Raji (cell line): Measurements from ENCODE around the gene APPBP2.

ENCODE experiments used
- POLR2A ChIP-seq: IDR thresholded peaks from 2 replicates; pipeline ENCODE4 v1.6.1; 2011; ENCODE audit warnings: low read depth, low read length, control low read depth; ENCODE audit not compliant: insufficient read depth

APPBP2 gene

DNA sequence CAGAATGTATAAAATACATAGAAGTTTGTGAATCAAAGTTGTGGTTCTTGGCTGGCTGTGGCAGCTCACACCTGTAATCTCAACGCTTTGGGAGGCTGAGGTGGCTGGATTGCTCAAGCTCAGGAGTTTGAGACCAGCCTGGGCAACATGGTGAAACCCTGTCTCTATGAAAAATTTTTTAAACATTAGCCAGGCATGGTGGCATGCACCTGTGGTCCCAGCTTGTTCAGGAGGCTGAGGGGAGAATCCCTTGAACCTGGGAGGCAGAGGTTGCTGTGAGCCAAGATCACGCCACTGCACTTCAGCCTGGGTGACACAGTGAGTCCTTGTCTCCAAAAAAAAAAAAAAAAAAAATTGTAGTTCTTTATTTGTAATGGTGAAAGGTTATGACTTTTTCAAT is 13.8 kb upstream of the APPBP2 start:
- no peak for TF ChIP-seq POLR2A

DNA sequence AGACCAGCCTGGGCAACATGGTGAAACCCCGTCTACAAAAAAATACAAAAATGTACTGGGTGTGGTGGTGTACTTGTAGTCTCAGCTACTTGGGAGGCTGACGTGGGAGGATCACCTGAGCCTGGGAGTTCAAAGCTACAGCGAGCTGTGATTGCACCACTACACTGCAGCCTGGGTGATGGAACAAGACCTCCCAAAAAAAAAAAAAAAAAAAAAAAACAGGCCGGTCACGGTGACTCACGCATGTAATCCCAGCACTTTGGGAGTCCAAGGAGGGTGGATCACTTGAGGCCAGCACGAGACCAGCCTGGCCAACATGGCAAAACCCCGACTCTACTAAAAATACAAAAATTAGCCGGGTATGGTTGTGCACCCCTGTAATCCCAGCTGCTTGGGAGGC is 12.7 kb upstream of the APPBP2 start:
- no peak for TF ChIP-seq POLR2A

DNA sequence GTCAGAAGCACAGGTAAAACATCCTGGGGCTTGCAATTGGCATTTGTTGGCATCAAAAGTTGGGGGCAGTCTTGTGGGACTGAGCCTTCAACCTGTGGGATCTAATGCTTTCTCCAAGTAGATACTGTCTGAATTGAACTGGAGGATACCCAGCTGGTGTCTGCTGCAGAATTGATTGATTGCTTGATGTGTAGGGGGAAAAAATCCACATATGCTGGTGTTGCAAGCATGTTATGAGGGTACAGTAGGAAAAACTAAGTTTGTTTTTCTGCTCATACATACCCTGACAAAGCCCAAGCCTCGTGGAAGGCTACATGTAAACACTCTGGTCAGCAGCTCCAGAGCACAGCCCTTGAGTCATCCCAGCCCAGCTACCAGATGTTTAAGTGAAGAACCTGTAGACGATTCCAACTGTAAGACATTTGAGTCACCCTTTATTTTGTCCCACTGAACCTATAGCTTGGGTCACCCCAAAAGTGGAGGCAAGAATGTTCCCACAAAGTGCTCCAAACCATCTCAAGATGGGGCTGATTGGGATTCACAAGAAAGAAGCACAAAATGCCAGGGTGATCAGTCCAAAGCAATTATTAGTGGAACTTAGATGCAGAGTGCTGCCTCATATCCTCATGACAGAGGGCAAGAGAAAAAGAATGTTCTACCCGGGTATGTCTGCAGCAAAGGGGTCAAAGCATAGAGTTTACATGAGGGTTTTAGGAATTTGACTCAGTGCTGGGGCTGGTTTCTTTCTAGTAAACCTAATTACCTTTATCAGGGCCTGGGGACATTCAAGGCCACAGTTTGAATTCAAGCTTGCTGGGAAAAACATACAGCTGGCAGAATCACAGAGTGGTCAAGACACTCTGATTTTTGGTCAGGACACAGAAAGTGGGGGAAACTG is 9.6 kb upstream of the APPBP2 start:
- no peak for TF ChIP-seq POLR2A

DNA sequence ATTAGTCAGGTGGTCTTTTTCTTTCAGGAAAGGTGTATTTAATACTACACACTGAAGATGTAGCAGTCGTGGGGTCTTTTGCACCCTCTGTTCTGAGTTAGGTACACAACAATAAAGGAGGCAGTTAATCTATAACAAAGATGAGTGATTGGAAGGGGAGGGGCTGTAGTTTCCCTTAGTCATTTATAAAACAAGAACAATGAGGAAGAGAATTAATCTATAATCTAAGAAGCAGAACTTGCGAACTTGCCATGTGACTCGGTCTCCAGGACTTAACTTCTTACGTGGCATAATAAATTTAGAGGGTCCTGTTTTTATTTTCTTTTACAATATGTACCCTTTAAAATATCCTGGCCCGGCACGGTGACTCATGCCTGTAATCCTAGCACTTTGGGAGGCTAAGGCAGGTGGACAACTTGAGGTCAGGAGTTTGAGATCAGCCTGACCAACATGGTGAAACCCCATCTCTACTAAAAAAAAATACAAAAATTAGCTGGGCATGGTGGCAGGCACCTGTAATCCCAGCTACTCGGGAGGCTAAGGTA is 8.6 kb upstream of the APPBP2 start:
- TF ChIP-seq POLR2A = no peak

DNA sequence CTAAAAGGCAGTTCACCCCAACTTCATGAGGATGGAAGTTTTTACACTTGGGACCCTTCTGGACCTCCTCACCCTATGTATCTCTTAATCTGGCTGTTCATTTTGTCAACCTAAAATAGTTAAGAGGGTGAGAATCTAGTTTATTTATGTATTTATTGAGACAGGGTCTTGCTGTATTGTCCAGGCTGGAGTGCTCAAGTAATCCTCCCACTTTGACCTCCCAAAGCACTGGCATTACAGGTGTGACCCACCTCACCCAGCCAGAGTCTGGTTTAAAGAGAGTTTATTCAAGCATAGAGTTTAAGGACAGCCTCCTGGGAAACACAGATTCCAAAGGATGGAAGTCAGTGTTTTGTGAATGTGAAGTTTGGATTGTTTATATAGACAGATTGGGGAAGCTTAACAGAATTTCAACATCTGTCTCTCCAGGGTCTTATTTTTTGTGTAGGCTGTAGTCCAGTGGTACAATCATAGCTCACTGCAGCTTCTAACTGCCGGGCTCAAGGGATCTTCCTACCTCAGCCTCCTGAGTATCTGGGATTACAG is 8.0 kb upstream of the APPBP2 start:
- no peak for TF ChIP-seq POLR2A

DNA sequence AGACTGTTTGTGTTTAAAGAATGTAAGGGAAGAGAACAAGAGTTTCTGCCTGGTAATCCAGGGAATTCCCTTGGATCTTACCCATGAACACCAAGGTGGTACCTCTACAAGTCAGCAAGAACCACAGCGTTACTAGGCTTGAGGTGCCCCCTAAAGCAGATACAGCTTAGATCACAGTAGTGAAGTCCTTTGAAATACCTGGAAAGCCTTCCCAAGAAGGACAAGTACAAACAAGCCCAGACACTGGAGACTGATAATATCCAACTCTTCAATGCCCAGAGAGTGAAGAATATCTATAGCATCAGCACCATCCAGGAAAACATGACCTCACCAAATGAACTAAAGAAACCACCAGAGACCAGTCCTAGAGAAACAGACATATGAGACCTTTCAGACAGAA is 3.8 kb upstream of the APPBP2 start:
- no peak for TF ChIP-seq POLR2A

DNA sequence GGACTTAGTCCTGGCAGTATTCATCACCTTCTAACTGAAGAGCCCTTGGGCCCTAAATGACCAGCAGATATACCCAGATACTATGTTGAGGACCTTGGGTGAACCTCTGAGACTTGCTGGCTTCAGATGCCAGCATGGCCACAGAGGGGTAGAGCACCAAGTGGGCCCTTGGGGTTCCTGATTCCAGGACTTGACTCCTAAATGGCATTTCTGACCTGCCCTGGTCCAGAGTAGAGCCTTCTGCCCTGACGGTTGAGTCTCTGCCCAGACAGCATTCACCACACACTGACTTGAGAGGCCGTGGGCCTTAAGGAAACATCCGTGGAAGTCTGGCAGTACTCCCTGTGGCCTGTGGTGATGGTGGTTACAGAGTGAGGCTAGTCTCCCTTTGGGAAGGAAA is 2.8 kb upstream of the APPBP2 start:
- no peak for TF ChIP-seq POLR2A

DNA sequence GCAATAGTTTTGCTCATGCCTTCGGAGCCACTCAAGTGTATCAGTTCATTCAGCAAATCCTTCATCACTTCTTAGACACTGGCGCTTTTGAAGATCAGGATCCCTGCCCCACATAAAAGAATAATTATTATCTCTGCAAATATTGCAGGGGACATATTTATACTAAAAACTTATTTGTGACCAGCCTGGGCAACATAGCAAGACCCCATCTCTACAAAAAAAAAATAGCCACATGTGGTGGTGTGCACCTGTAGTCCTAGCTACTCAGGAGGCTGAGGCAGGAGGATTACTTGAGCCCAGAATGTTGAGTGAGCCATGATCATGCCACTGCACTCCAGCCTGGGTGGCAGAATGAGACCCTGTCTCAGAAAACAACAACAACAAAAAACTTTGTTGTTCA is 1.7 kb upstream of the APPBP2 start:
- no peak for TF ChIP-seq POLR2A

DNA sequence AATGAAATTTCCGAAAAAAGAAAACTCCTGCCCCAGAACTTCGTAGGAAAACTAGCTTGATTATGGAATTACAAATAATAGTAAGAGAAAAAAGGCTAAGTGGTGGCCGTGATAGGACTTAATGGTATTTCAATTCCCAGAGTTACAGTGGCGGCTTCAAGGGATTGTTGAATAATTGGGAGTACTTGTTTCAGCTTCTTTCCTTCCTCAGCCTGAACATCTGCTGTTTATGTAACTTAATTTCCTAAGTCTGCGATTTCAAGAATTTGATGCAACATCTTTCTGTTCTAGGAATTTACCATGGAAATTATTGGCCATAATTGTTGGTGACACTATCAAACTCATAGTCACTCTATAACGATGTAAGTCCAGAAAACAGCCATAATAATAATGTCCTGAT is 684 bp upstream of the APPBP2 start:
- no peak for TF ChIP-seq POLR2A

DNA sequence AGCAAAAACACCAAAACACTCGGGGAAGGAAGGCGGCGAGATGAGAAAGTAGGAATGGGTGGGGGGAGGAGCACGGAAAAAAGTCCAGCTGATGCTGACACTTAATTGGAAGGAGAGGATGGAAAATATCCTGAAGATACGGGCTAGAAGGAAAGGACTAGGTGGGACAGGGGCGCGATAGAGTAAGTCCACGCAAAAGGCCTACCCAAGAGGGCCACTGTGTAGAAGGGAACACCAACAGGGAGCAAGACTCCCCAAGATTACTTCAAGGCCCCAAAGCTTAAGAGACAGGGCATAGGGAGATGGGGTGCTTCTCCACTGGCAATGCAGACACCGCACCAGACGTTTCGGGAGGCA is 736 bp downstream of the APPBP2 start:
- no peak for TF ChIP-seq POLR2A

DNA sequence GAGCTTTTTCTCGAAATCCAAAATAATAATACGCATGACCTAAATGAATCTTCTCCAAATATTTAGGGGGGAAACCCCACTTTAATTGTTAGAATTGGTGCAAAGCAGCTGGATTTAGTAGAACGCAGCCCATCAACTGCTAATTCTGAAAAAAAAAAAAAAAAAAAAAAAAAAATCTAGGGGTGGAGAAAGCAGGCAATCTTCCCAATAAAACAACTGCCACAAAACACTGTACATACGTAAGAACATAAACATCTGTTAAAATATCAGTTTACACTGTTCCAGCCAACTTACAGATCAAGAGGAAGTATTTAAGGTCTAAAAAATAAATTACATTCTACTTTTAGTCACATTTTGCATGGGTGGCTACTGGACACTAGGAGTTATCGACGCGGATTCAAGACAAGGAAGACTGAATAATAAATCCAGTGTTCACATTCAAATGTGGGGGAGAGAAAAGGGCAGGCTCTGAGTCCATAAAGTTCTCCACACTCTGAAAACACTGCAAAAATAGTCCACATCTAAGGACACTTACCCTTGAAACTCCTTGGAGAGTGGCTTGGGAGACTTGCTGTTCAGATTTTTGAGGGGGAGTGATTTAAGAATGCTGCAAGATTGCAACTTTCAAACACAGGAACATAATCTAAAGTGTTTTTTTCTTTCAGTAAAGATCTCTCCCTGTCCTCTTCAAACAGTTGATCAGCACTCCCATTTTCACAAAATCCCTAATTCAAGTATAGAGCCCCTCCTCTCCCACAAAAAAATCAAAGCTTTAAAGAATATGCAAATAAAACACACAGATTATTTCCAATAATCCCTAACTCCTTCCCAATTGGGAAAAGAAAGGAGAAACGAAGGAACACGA is 1.3 kb downstream of the APPBP2 start:
- TF ChIP-seq POLR2A = no peak

DNA sequence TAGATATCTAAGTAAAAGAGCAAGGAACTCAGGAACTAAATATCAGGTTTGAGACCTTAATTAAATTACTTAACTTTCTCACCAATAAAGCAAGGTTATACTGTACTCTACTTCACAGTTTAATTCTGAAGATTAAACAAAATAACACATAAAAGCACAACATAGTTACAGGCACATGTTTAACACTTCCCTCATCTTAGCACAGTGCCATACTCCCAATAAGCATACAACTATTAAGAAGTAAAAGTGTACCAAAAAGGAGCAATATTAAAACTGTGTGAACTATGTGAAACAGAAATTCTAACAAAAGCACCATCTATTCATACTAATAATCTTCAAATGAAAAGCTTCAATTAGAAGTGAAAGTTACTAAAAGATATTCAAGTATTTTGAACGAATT is 2.2 kb downstream of the APPBP2 start:
- no peak for TF ChIP-seq POLR2A

DNA sequence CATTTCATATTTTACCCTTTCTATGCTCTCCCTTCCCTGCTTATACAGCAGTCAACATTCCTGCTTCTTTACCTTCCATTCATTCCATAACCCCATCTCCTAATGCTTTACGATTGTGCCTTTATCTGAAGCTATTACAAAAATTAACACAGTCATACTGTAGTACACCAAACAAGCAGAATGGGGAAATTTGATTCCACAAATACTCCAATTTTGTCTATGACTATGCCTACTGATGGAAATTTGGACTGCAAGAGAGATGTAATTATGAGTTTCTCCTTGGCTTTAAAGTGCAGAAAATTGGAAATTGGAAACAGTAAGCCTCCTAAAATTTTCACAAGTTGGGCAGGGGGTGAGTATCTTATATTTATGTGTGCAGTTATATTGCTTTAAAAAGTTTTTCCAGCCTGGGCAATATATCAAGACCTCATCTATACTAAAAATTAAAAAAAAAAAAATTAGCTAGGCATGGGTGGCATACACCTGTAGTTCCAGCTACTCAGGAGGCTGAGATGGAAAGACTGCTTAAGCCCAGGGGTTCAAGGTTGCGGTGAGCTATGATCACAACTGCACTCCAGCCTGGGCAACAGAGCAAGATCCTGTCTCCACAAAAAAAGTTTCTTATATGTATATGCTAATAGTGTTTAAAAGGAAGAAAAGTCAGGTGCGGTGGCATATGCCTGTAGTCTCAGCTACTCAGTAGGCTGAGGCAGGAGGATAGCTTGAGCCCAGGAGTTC is 3.0 kb downstream of the APPBP2 start:
- TF ChIP-seq POLR2A = no peak

DNA sequence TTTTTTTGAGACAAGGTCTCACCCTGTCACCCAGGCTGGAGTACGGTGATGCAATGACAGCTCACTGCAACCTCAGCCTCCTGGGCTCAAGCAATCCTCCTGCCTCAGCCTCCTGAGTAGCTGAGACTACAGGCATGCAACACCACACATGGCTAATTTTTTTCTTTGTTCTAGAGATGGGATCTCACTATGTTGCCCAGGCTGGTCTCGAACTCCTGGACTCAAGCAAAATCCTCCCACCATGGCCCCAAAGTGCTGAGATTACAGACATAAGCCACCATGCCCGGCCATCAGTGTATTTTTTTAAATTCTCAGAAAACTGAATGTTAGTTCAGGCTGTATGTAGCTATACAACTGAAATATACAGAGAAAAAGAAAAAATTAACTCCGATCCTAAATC is 6.2 kb downstream of the APPBP2 start:
- no peak for TF ChIP-seq POLR2A

DNA sequence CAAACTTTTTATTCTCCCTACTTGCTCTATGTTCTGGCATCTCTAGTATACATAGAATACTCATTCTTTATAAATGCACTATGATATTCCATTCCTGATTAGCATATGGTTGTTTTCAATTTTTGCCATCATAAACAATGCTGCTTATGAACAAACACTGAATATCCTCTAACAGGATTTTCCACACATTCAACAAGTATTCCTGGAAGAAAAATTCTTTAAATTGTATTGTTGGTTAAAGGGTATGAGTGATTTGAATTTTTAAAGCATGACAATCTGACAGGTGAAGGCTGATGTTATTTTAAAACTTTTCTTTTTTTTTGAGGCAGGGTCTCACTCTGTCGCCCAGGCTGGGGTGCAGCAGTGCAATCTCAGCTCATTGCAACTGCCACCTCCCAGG is 11.5 kb downstream of the APPBP2 start:
- TF ChIP-seq POLR2A = no peak

DNA sequence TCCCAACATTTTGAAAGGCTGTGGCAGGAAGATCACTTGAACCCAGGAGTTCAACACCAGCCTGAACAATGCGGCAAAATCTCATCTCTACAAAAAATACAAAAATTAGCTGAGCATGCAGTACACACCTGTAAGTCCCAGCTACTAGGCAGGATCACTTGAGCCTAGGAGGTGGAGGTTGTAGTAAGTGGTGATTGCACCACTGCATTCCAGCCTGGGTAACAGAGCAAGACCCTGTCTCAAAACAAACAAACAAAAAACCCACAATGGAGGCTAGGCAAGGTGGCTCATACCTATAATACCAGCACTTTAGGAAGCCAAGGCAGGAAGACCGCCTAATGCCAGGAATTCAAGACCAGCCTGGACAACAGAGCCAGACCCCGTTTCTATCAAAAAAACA is 12.0 kb downstream of the APPBP2 start:
- TF ChIP-seq POLR2A = no peak

DNA sequence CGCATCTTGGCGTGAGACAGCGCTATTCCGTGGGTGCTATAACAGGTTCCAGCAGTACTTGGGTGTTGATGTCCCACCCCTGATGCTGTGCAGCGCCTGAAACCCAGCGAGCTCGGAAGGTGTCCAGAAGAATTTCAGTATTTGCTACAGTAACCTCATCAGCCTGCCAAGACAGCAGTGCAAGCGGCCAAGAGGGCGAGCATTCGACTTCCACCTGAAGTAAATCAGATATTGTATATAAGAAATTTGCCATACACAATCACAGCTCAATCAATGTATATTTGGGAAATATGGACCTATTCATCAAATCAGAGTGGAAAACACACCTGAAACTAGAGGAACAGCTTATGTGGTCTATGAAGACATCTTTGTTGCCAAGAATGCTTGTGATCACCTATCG is 13.0 kb downstream of the APPBP2 start:
- TF ChIP-seq POLR2A = no peak
